ENCODE measurements around the gene DSC3. TPM values are rescaled to one million over a fixed set of nuclear protein-coding genes. Genes with fewer than 3 reads are reported as not detected.

The DSC3 gene
- total and polyA plus RNA-seq, 9 of the 15 experiments (the other 6 are each of a cell fraction or from before 2014, with no cell fraction given), result 0.01 to 0.40 (median 0.07) TPM

DNA sequence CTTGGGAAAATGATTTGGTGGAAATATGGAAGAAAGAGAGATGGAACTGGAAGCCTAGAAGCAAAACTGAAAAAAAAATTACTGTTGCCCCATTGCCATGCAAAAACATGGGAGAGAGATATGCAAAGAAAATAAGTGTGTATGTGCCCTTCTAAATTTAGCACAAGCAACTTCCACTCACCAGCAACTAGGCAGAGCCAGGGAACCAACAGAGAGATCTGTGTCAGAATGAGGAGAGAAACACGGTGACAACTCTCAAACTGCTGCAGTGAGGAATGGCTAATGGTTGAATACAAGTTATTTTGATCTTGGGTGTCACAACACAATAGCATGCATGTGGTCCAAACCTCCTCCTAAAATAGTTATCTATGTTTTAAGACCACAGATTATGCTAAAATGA is 48.8 kb upstream of the DSC3 start:
- no peak overlapping the region for H2AFZ ChIP-seq (ENCODE audit: low read depth, low read length)
- H3K4me2 ChIP-seq (ENCODE audit: insufficient read depth, low read length), result no peak overlapping the region
- intact Hi-C loops (cut with micrococcal nuclease), result no loop called here
- peaks cover 50% of the 10 kb centered on the region for H3K36me3 ChIP-seq (ENCODE audit: control insufficient read depth, insufficient read depth, low read length)
- H3K79me2 ChIP-seq (ENCODE audit: control insufficient read depth, insufficient read depth, low read length), result peaks cover 3% of the 10 kb centered on the region; the same call in 1 of the 3 replicates
- no peaks in the 10 kb centered on the region for H3K9me1 ChIP-seq (ENCODE audit: control insufficient read depth, insufficient read depth, low read length)
- no TSS peak for BruUV-seq (replicated peaks)
- ATAC-seq (no peak; the same call in 1 of the 3 replicates), FAIRE-seq (no peak), DNase-seq (ENCODE audit: extremely low read depth in 1 of 4, low spot score in 3 of 4) (no peak)
- ChIA-PET POLR2A (no interaction called here), CTCF (ENCODE audit: low intra/inter-chr PET ratio) (no interaction called here)
- WGBS (ENCODE audit: insufficient coverage, low coverage, missing lambda C conversion rate), result 7% methylated on average over 1 of the region's 1 CpG
- H4K20me1 ChIP-seq (replicated peaks; ENCODE audit: control insufficient read depth, insufficient read depth, low read length), result no peaks in the 10 kb centered on the region
- in situ Hi-C loops (cut with MboI), result no loop called here
- no peaks in the 10 kb centered on the region for H3K27me3 ChIP-seq (ENCODE audit: control insufficient read depth in 2 of 2, insufficient read depth in 2 of 2, low read length in 2 of 2)
- TF ChIP-seq ZNF551 (CRISPR knock-in tag; IDR thresholded peaks at IDR 0.05), result no peak
- no peak for TF ChIP-seq IRF2 (CRISPR knock-in tag; IDR thresholded peaks at IDR 0.05)
- no peak for TF ChIP-seq RBM25 (IDR thresholded peaks at IDR 0.05; ENCODE audit: low read depth, low read length, severe bottlenecking)
- TF ChIP-seq, protein P1, sequence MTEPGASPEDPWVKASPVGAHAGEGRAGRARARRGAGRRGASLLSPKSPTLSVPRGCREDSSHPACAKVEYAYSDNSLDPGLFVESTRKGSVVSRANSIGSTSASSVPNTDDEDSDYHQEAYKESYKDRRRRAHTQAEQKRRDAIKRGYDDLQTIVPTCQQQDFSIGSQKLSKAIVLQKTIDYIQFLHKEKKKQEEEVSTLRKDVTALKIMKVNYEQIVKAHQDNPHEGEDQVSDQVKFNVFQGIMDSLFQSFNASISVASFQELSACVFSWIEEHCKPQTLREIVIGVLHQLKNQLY (CRISPR knock-in tag; conservative IDR thresholded peaks at IDR 0.05), result no peak
- TF ChIP-seq KDM5B (IDR thresholded peaks at IDR 0.05; ENCODE audit: insufficient replicate concordance, low read depth, low read length), result no peak
- no peak for TF ChIP-seq PKNOX1 (IDR thresholded peaks at IDR 0.05)
- TF ChIP-seq SRSF7 (optimal IDR thresholded peaks at IDR 0.05; ENCODE audit: low read depth, low read length), result no peak
- TF ChIP-seq RBM39 (optimal IDR thresholded peaks at IDR 0.05; ENCODE audit: low read depth, low read length), result no peak
- TF ChIP-seq CBFB (CRISPR knock-in tag; IDR thresholded peaks at IDR 0.05), result no peak
- TF ChIP-seq SIN3B (IDR thresholded peaks at IDR 0.05; ENCODE audit: low read depth), result no peak
- no peak for TF ChIP-seq EP400 (IDR thresholded peaks at IDR 0.05)
- TF ChIP-seq NR1H2 (CRISPR knock-in tag; IDR thresholded peaks at IDR 0.05), result no peak
- TF ChIP-seq ZNF140 (CRISPR knock-in tag; IDR thresholded peaks at IDR 0.05), result no peak
- no peak for TF ChIP-seq ZNF217 (CRISPR knock-in tag; IDR thresholded peaks at IDR 0.05)
- no peak for TF ChIP-seq NCOA2 (IDR thresholded peaks at IDR 0.05; ENCODE audit: partially characterized antibody in 2 of 2)
- TF ChIP-seq, protein P2, sequence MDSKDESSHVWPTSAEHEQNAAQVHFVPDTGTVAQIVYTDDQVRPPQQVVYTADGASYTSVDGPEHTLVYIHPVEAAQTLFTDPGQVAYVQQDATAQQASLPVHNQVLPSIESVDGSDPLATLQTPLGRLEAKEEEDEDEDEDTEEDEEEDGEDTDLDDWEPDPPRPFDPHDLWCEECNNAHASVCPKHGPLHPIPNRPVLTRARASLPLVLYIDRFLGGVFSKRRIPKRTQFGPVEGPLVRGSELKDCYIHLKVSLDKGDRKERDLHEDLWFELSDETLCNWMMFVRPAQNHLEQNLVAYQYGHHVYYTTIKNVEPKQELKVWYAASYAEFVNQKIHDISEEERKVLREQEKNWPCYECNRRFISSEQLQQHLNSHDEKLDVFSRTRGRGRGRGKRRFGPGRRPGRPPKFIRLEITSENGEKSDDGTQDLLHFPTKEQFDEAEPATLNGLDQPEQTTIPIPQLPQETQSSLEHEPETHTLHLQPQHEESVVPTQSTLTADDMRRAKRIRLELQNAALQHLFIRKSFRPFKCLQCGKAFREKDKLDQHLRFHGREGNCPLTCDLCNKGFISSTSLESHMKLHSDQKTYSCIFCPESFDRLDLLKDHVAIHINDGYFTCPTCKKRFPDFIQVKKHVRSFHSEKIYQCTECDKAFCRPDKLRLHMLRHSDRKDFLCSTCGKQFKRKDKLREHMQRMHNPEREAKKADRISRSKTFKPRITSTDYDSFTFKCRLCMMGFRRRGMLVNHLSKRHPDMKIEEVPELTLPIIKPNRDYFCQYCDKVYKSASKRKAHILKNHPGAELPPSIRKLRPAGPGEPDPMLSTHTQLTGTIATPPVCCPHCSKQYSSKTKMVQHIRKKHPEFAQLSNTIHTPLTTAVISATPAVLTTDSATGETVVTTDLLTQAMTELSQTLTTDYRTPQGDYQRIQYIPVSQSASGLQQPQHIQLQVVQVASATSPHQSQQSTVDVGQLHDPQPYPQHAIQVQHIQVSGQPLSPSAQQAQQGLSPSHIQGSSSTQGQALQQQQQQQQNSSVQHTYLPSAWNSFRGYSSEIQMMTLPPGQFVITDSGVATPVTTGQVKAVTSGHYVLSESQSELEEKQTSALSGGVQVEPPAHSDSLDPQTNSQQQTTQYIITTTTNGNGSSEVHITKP (IDR thresholded peaks at IDR 0.05; ENCODE audit: partially characterized antibody), result no peak
- TF ChIP-seq SAFB (IDR thresholded peaks at IDR 0.05; ENCODE audit: borderline replicate concordance, low read depth, low read length), result no peak
- TF ChIP-seq SAP30 (IDR thresholded peaks at IDR 0.05; ENCODE audit: borderline replicate concordance, insufficient read depth, low read depth, low read length, poor library complexity, severe bottlenecking), result no peak
- no peaks in the 10 kb centered on the region for H3K4me1 ChIP-seq (replicated peaks in 1 of 2; ENCODE audit: control insufficient read depth in 2 of 2, insufficient read depth in 2 of 2, low read length in 2 of 2)
- H3K27ac ChIP-seq (ENCODE audit: extremely low read depth, low read depth, low read length), result no peak overlapping the region
- H3K9me3 ChIP-seq (replicated peaks; ENCODE audit: control insufficient read depth, insufficient read depth, low read depth, low read length), result no peaks in the 10 kb centered on the region
- H3K9ac ChIP-seq (ENCODE audit: insufficient read depth in 1 of 2, low read depth in 2 of 2, low read length in 2 of 2), result no peak overlapping the region
- no peak overlapping the region for H3K4me3 ChIP-seq
